ENCODE results near the gene CREBBP.

Gene CREBBP

DNA sequence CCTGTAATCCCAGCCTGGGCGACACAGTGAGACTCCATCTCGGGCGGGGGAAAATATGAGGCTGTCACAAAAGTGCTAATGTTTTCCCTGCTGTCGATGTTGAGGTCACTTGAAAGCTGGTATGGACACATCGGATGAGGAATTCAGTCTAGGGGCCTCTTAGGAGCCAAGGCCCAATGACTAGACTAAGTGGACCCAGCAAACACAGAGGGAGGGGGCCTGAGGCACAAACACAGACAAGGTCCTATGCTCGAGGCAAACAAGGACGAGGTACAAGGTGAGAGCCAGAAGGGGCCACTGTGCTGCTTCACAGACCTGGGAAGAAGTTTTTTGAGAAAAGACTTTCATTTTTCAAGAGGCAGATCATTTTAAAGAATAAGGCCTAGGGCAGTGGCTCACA lies 178.4 kb downstream of the CREBBP start:
- DNase-seq: no peak

DNA sequence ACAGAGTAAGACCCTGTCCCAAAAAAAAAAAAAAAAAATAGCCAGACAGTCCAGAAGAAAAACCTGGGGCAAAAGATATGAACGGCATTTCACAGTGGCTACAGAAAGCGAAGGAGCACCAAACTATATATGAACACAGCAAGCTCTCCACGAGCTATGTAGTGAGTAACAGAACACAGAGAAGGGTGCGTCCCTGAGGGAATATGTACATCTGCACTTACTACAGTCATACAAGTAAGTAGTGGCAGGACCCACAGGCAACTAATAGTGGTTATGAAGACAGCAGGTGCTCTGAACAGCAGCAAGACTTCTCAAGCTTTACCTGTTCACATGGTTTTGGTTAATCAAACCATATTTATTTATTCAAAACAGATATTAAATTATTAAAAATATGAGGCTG lies 179.0 kb downstream of the CREBBP start:
- DNase-seq: no peak

DNA sequence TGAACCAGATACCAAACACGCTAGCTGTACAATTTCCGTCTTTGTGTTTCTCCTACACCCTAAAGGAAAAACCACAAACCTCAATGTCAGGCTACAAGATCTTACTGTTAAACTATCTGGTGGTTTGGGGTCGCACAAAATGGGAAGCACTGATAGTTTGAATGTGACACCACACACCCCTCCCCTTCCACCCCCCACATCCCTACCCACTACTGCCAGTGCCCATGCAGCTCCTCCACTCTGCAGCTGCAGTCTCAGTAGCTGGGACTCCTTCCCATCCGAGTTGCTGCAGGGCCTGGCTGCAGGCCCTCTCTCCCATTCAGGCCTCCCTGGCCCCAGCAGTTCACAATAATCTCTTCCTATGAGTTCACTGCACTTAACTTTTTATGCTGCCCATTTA lies 181.6 kb downstream of the CREBBP start:
- peak; percentile 89 for DNase-seq

GRCh38 chr16:3696425-3697218 lies 183.9 kb downstream of the CREBBP start:
- peak; percentile 76 for DNase-seq

- DNase-seq: no peak
These were observed 184.7 kb downstream of the CREBBP start for GRCh38 chr16:3695610-3696369.

DNA sequence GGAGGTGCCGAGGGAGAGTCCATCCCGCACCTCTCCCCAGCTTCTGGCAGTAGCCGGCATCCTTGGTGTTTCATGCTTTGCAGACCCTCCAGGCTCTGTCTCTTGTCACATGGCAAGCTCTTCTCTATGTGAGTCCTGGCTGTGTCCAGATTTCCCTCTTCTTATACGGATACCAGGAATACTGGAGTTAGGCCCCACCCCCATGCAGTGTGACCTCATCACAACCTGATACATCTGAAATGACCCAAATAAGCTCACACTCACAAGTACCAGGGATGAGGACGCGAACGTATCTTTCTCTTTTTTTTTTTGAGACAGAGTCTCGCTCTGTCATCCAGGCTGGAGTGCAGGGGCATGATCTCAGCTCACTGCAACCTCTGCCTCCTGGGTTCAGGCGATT lies 186.5 kb downstream of the CREBBP start:
- DNase-seq: no peak

DNA sequence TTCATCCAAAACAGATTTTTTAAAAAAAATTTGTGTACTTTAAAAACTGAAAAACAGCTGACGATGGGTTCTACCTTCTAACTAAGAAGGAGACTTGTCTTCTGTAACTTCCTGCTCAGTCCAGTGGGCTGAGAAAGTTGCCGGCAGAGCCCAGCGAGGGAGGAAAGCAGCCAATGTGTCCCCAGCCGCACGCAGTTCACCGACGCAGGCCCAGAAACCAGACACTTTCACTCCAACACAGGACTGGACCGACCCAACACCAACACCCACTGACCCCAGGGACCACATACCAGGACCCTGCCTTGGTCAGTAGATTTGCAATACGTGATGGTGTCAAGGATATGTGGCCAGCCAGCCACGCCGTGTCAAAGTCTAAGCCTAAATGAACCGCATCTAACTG lies 188.8 kb downstream of the CREBBP start:
- no peak for DNase-seq

GRCh38 chr16:3690980-3691720 lies 189.4 kb downstream of the CREBBP start:
- peak; percentile 63 for DNase-seq

- DNase-seq: peak; percentile 86
These were observed 190.0 kb downstream of the CREBBP start for GRCh38 chr16:3690470-3690928.

DNA sequence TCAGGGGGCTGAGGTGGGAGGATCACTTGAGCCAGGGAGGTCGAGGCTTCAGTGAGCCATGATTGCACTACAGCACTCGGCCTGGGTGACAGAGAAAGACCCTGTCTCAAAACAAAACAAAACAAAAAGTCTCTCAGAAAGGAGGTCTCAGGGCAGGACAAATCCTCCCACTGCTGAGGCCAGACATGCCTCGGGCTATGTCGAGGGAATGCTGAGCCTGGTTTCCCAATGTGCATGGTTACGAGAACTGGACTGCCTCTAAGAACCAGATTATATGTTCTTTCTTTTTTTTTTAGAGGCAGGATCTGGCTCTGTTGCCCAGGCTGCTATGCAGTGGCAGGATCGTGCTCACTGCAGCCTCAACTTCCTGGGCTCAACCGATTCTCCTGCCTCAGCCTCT lies 190.8 kb downstream of the CREBBP start:
- no peak for DNase-seq

- no peak for DNase-seq
These were observed 192.7 kb downstream of the CREBBP start for GRCh38 chr16:3687792-3688191.

DNA sequence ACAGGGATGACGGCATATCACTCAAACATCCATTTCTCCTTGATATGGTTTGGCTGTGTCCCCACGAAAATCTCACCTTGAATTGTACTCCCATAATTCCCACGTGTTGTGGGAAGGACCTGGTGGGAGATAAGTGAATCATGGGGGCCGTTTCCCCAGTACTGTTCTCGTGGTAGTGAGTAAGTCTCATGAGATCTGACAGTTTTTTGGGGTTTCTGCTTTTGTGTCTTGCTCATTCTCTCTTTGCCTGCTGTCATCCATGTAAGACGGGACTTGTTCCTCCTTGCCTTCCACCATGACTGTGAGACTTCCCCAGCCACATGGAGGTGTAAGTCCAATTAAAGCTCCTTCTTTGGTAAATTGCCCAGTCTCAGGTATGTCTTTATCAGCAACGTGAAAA lies 193.5 kb downstream of the CREBBP start:
- no peak for DNase-seq

- no peak for DNase-seq
These were observed 199.3 kb downstream of the CREBBP start for GRCh38 chr16:3681206-3681605.

GRCh38 chr16:3677994-3678393 lies 202.5 kb downstream of the CREBBP start:
- DNase-seq: no peak

DNA sequence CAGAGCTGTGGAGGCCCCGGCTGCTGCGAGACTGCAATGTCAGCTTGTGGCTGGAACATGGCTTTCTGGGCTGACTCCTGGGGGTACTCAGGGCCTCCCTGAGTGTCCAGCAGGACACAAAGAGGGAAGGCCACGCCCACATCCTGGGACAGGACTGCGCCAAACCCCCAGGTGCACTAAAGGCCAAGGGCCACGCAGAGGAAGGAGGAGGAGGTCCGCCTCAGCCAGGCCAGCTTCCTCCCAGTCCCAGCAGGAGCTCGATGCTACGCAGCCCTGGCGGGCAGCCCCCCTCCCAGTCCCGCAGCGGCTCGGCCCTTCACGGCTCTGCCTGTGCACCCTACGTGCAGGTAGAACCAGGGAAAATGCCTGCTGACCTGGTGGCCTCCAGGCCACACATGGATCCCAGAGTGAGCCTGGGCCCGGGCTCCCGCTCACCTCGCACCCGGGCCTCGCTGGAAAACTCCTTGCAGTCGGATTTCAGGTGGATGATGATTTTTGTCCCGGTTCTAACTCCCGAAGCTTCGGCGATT lies 204.8 kb downstream of the CREBBP start:
- DNase-seq: no peak

All from hematopoietic multipotent progenitor cell treated with erythropoietin and hydrocortisone succinate and interleukin-3 and kit ligand, for 6 days (in vitro differentiated cells).